Measurements from ENCODE around the gene MRPS18A.
"Not testable (repeated sequence)": the region's sequence is repeated elsewhere in the genome, so short reads cannot be mapped to it uniquely, and the experiment has no call there.

DNA sequence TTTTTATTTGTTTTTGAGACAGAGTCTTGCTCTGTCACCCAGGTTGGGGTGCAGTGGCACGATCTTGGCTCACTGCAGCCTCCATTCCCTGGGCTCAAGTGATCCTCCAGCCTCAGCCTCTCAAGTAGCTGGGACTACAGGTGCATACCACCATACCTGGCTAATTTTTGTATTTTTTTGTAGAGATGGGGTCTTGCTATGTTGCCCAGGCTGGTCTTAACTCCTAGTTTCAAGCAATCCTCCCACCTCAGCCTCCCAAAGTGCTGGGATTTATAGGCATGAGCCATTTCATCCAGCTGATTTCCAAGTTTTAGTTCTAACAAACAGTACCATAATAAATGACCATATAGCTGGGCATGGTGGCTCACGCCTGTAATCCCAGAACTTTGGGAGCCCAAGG lies 34.8 kb downstream of the MRPS18A start:
- not testable (repeated sequence) for TF ChIP-seq EZH2 (IDR thresholded peaks at IDR 0.05; ENCODE audit: insufficient read depth, poor library complexity, severe bottlenecking); EZH2phosphoT487 (IDR thresholded peaks at IDR 0.05; ENCODE audit: insufficient read depth, low read depth)

Measured in GM23248 (cell line).